Stimulated activated naive CD8-positive, alpha-beta T cell treated with anti-CD3 and anti-CD28 coated beads, Interleukin-15, Interleukin-2, amounts not matched to agents 100 ng/mL and 50 ng/mL, for 24 hours (primary cell): ENCODE results near the gene ABHD16B.
"Not testable (repeated sequence)": the region's sequence is repeated elsewhere in the genome, so short reads cannot be mapped to it uniquely, and the experiment has no call there.

ENCODE experiments used
- H3K27ac Mint-ChIP-seq: one replicate; pipeline ENCODE4 v1.8.0; 2021; ENCODE audit warnings: mild to moderate bottlenecking, mixed read lengths
- H3K27me3 Mint-ChIP-seq: one replicate; pipeline ENCODE4 v1.8.0; 2021; ENCODE audit warnings: mixed read lengths
- H3K36me3 Mint-ChIP-seq: one replicate; pipeline ENCODE4 v1.8.0; 2021; ENCODE audit warnings: low read depth, mixed read lengths
- H3K4me1 Mint-ChIP-seq: one replicate; pipeline ENCODE4 v1.8.0; 2021; ENCODE audit warnings: low read depth, mixed read lengths
- H3K4me3 Mint-ChIP-seq: one replicate; pipeline ENCODE4 v1.8.0; 2021; ENCODE audit warnings: mild to moderate bottlenecking, mixed read lengths
- H3K9me3 Mint-ChIP-seq: one replicate; pipeline ENCODE4 v1.8.0; 2021; ENCODE audit warnings: mixed read lengths

Gene ABHD16B

DNA sequence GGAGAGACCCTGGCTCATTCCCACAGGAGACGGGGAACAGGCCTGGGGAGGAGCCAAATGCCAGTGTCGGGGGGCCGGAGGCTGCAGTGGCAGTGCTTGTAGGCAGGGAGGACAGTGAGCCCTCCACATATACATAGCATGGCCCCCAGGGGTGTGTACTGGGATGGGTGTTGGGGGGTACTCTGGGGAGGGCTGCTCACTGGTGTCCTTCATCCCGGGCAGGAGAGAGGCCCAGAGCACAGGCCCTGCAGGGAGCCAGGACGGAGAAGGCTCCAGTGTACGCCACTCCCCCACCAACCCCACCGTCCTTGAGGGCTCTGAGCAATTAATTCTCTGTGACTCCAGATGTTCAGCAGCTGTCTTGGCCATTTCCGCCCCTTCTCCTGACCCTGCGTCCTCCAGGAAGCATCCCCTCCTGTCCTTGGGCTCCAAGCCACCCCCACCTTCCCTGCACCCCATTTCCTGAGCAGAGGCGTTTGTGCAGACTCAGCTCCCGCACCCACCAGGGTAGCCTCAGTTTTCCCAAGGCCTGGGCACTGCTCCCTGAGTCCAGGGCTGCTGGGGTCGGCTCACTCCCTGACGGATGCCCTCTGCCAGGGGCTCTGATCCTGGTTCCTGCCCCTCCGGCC, 3.4 kb upstream of the ABHD16B start:
- peaks cover 25% of the 10 kb centered on the region for H3K4me1 Mint-ChIP-seq
- H3K36me3 Mint-ChIP-seq, result peaks cover 5% of the 10 kb centered on the region
- no peak overlapping the region for H3K27ac Mint-ChIP-seq
- H3K27me3 Mint-ChIP-seq, result no peaks in the 10 kb centered on the region
- H3K4me3 Mint-ChIP-seq, result no peak overlapping the region
- no peaks in the 10 kb centered on the region for H3K9me3 Mint-ChIP-seq

DNA sequence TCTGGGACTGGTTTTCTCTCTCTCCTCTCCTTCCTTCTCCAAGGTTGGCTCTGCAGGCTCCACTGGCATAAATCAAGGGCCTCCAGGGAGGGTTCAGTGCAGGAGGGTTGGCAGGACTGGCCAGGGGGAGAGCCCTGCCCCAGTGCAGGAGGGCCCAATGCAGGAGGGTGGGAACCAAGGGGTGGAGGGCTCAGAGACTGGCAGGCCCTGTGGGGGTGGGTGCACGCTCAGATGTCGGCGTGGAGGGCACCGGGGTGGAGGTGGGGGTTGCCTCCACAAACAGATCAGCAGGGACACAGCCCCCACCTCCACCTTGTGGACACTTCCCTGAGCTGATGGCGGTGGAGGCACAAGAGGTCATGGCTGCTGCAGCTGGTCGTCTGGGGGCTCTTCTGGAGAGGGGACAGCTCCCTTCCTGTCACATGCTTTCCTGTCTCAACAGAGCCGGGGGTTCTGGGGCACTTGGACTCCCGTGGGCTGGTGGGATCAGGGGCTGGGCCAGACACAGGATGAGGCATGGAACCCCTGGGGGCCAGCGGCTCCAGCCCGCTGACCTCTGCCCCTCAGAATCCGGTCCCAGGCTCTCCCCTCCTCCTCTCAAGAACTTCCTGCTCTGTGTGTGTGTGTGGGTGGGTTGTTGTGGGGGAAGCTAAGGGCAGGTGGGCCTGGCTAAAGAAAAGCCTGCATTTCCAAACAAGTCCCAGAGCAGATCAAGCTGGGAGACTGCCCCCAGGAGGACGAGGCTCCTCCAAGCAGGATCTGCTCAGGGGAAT, 2.7 kb upstream of the ABHD16B start:
- Mint-ChIP-seq H3K27ac (peak overlapping the region; percentile 59), H3K4me3 (no peak overlapping the region), H3K36me3 (peaks cover 11% of the 10 kb centered on the region), H3K4me1 (peaks cover 31% of the 10 kb centered on the region), H3K9me3 (no peaks in the 10 kb centered on the region), H3K27me3 (no peaks in the 10 kb centered on the region)

DNA sequence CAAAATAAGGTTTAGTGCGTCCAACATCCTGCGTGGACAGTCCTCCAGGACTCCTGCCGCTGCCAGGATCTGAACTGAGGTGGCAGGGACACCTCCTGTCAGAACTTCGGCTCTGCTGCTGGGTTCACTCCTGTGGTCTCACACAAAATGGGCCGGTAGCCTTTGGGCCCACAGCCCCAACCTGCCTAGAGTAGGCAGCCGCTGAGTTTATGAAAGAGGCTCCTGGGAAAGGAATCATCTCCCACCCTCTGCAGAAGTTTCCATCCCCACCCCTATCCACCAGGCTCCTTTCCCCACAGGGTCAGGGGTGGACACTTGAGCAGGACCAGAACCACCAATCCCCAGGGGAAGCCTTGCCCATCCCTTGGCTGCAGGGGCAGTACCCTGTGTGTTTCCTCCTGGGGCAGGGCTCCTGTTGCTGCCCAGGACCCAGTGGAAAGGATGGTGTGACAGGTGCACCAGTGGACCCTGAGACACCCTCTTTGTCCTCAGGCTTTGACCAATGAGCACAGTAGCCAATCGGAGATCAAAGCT, 2.1 kb upstream of the ABHD16B start:
- H3K4me1 Mint-ChIP-seq, result peaks cover 36% of the 10 kb centered on the region
- peak overlapping the region; percentile 59 for H3K27ac Mint-ChIP-seq
- H3K36me3 Mint-ChIP-seq, result peaks cover 13% of the 10 kb centered on the region
- no peaks in the 10 kb centered on the region for H3K27me3 Mint-ChIP-seq
- H3K9me3 Mint-ChIP-seq, result no peaks in the 10 kb centered on the region
- H3K4me3 Mint-ChIP-seq, result no peak overlapping the region

DNA sequence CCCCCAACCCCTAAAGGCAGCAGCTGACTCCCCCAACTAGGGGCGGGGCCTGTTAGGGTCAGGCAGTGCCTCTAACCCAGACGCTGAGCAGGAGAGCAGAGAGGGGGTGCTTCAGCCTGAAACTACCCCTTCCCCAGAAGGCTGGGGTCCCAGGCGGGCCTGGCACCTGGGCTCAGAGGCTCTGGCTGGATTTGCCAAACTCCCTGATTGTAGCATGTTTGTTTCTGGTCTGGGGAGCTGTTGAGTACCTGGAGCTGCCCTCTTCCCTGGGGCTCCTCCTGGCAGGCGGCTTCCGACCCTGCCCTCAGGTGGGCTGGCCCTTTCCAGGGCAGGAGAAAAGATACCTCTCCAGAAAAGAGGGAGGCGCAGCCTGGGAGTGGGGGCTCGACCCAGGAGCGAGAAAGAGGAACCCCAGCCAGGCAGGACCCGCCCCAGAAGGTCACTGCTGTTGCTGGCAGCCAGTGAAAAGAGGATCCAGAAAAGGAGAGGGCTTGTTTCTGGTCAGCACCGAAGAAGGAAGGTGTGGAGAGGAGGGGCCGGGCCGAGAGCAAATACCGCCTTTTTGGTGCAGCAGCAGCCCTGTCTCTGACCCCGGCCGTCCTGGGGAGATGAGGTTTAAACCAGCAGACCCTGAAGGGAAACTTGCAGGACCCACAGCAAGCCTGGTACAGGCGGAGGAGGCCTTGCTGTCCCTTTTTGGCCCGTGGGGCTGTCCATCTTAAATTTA, 810 bp upstream of the ABHD16B start:
- Mint-ChIP-seq H3K27ac (no peak overlapping the region), H3K36me3 (peaks cover 13% of the 10 kb centered on the region), H3K9me3 (no peaks in the 10 kb centered on the region), H3K27me3 (no peaks in the 10 kb centered on the region), H3K4me1 (peaks cover 36% of the 10 kb centered on the region), H3K4me3 (no peak overlapping the region)

DNA sequence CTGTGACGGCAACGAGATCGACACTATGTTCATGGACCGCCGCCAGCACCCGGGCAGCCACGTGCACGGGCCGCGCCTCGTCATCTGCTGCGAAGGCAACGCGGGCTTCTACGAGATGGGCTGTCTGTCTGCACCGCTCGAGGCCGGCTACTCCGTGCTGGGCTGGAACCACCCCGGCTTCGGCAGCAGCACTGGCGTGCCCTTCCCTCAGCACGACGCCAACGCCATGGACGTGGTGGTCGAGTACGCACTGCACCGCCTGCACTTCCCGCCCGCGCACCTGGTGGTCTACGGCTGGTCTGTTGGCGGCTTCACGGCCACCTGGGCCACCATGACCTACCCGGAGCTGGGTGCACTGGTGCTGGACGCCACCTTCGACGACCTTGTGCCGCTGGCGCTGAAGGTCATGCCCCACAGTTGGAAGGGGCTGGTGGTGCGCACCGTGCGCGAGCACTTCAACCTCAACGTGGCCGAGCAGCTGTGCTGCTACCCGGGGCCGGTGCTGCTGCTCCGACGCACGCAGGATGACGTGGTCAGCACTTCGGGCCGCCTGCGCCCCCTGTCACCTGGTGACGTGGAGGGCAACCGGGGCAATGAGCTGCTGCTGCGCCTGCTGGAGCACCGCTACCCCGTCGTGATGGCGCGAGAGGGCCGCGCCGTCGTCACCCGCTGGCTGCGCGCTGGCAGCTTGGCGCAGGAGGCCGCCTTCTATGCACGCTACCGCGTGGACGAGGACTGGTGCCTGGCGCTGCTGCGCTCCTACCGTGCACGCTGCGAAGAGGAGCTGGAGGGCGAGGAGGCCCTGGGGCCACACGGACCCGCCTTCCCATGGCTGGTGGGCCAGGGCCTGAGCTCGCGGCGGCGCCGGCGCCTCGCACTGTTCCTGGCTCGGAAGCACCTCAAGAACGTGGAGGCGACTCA, 943 bp downstream of the ABHD16B start:
- no peaks in the 10 kb centered on the region for H3K27me3 Mint-ChIP-seq
- peaks cover 40% of the 10 kb centered on the region for H3K4me1 Mint-ChIP-seq
- H3K4me3 Mint-ChIP-seq, result no peak overlapping the region
- peaks cover 13% of the 10 kb centered on the region for H3K36me3 Mint-ChIP-seq
- H3K27ac Mint-ChIP-seq, result no peak overlapping the region
- no peaks in the 10 kb centered on the region for H3K9me3 Mint-ChIP-seq

DNA sequence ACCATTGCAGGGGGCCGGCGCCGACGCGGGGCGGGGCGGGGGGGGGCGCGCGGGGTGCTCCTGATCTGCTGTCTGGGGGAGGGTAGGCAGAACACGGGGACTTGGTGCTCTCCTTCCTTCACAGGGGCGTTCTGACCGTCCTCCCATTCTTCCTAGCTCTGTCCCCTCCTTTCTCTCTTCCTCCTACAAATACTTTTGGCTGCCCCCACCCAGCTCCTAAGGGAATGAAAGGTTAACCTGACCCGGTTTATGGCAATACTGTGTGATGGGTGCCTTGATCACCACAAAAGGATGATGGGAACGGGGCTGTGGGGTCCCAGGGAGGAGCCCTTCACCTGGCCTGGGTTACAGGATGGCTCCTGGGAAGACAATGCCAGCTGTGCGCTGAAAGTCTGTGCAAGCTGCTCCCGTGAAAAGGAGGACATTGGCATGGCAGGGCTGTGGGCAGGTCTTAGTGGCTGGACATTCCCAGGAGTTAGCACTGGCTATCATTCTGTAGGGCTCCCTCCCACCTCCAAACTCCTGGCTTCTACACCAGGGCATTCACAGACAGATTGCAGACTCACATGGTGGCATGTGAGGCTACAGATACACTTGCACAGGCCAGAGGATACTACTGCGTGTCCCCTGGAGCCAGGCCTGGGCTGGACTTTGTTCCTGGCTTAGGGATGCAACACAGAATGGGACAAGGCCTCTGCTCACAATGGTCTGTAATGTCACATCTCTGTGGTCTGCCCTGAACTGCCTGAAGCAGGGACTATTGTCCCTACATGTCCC, 1.9 kb downstream of the ABHD16B start:
- H3K4me1 Mint-ChIP-seq, result peaks cover 33% of the 10 kb centered on the region
- peak overlapping the region; percentile 93 for H3K4me3 Mint-ChIP-seq
- H3K36me3 Mint-ChIP-seq, result peaks cover 17% of the 10 kb centered on the region
- H3K9me3 Mint-ChIP-seq, result no peaks in the 10 kb centered on the region
- no peaks in the 10 kb centered on the region for H3K27me3 Mint-ChIP-seq
- peak overlapping the region; percentile 96 for H3K27ac Mint-ChIP-seq

DNA sequence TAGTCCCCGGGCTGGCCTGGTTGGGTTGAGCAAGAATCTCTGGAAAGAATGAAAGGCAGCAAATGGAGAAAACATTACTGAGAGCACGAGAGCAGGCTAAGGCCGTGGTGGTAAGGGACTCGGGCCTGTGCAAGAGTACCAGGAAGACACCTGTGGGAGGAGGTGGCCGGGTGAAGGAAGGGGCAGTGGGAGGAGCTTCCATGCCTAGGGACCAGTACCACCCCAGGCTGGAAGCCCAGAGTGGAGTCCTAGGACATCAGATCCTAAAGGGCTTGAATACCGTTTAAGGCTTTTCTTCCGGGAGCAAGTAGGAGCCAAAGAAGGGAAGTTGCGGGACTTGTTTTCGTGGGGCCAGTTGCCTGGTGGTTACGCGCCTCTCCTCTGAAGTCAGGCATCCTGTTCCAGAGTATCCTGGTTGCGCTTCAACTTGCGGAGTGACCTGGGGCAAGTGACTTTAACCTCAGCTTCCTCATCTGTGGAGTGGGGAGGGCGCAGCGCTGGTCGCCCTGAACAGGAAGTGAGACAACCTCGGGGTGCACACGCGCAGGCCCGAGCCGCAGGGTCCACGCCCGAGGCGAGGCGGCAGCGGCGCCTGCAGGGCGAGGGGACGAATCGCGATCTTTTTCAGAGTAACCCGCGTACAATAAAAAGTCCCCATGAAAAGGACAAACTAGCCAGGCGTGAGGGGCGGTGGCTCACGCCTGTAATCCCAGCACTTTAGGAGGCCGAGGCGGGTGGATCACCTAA, 2.7 kb downstream of the ABHD16B start:
- no peaks in the 10 kb centered on the region for H3K27me3 Mint-ChIP-seq
- H3K4me3 Mint-ChIP-seq, result peak overlapping the region; percentile 93
- H3K36me3 Mint-ChIP-seq, result peaks cover 21% of the 10 kb centered on the region
- no peaks in the 10 kb centered on the region for H3K9me3 Mint-ChIP-seq
- H3K27ac Mint-ChIP-seq, result peak overlapping the region; percentile 96
- H3K4me1 Mint-ChIP-seq, result peaks cover 25% of the 10 kb centered on the region

DNA sequence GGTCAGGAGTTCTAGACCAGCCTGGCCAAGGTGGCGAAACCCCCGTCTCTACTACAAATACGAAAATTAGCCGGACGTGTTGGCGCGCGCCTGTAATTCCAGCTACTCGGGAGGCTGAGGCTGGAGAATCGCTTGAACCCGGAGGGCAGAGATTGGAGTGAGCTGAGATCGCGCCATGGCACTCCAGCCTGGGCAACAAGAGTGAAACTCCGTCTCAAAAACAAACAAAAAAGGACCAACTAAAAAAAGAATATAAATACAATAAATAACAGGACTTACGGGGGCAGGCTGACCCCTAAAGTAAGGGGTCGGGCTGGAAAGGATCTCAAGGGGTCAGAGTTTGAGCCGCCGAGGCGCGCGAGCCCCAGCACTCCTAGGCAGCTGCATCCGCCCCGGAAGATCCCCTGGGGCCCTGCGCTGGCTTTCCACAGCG, 3.3 kb downstream of the ABHD16B start:
- Mint-ChIP-seq H3K4me1 (peaks cover 20% of the 10 kb centered on the region), H3K27ac (peak overlapping the region; percentile 96), H3K27me3 (no peaks in the 10 kb centered on the region), H3K4me3 (peak overlapping the region; percentile 93), H3K36me3 (peaks cover 27% of the 10 kb centered on the region), H3K9me3 (no peaks in the 10 kb centered on the region)

DNA sequence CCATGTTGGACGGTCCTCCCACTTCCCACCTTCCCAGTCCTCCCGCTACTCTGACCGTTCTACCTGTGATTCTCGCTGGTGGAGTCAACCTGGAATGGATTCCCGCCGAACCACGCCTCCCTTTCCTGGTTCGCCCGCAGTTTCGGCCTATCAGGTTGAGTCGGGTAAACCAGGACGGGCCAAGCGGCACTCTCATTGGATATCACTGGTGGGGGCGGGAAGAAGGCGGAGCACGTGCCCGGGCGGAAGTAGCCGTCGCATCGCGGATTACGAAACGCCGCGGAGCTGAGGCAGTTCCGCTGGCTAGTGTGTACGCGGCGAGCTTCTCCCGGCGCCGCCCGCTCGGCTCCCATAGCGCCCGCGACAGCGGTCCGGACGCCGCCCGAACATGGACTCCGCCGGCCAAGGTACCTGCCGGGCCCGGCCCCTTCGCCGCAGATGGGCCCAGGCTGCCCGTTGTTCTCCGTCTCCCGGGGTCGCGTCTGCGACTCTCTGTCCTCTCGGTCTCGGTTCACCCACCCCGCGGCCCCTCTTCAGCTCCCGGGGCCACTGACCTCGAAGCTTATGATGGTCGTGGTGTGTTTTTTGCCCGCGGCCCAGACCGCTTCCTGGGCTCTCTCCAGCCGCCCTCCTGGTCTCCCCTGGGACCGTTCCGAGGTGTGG, 3.8 kb downstream of the ABHD16B start, which contains the start of gene TPD52L2:
Gene TPD52L2, plus strand, starts transcription at position 293 of the 663 bp plus-strand sequence. Its CDS starts 96 bp downstream, at position 389.
- H3K4me3 Mint-ChIP-seq, result peak within 1 kb of the TSS; percentile 93
- H3K9me3 Mint-ChIP-seq, result no peaks in the 10 kb centered on the region
- H3K27me3 Mint-ChIP-seq, result no peaks in the 10 kb centered on the region
- peaks cover 20% of the 10 kb centered on the region for H3K4me1 Mint-ChIP-seq
- peak within 1 kb of the TSS; percentile 96 for H3K27ac Mint-ChIP-seq
- peaks cover 31% of the 10 kb centered on the region for H3K36me3 Mint-ChIP-seq

DNA sequence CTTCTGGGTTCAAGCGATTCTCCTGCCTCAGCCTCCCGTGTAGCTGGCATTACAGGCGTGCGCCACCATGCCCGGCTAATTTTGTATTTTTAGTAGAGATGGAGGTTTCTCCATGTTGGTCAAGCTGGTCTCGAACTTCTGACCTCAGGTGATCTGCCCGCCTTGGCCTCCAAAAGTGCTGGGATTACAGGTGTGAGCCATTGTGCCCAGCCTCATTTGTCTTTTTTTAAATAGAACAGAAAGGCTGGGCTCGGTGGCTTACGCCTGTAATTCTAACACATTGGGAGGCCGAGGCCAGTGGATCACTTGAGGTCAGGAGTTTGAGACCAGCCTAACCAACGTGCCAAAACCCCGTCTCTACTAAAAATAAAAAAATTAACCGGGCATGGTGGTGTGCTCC, 5.7 kb downstream of the ABHD16B start:
- Mint-ChIP-seq H3K4me1 (peaks cover 21% of the 10 kb centered on the region), H3K4me3 (peak overlapping the region; percentile 93), H3K36me3 (peaks cover 33% of the 10 kb centered on the region)
- H3K27ac Mint-ChIP-seq, H3K27me3 Mint-ChIP-seq, H3K9me3 Mint-ChIP-seq: not testable (repeated sequence)

DNA sequence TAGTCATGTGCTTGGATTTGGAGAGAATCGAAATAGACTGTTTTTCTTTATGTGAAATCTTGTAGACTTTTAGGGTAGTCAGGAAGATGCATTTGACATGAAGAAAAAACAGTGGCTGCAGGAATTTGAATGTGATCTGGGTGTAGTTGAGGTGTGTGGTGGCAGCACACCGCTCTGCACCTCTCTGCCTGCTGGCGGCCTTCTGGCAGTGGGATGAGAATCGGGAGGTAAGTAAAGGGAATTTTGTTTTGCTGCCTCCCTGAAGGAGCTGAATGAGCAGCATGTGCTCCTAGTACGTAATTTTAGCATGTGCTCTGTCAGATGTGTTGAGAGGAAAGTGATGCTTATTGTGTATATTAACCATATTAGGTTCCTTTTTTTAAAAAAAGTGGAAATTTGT, 7.0 kb downstream of the ABHD16B start:
- peaks cover 38% of the 10 kb centered on the region for H3K36me3 Mint-ChIP-seq
- no peaks in the 10 kb centered on the region for H3K27me3 Mint-ChIP-seq
- peaks cover 27% of the 10 kb centered on the region for H3K4me1 Mint-ChIP-seq
- no peaks in the 10 kb centered on the region for H3K9me3 Mint-ChIP-seq
- H3K27ac Mint-ChIP-seq, result no peak overlapping the region
- H3K4me3 Mint-ChIP-seq, result no peak overlapping the region

DNA sequence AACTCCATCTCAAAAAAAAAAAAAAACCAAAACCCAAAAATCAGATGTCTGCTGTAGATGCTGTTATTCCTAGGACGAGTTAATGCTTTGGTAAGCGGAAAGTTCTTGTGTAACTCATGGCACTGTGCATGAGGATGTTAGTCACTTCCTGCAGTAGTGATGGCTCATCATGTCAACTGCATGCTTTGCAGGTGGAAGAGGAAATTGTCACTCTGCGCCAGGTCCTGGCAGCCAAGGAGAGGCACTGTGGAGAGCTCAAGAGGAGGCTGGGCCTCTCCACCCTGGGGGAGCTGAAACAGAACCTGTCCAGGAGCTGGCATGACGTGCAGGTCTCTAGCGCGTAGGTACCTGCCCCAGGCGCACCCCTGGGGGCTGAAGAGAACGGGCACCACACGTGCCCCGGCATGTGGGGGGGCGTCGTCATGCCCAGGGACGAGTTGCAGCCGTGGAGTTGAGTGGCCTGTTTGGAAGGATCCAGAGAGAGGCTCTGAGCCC, 12.2 kb downstream of the ABHD16B start:
- peak overlapping the region; percentile 53 for H3K4me3 Mint-ChIP-seq
- H3K4me1 Mint-ChIP-seq, result peaks cover 15% of the 10 kb centered on the region
- peak overlapping the region; percentile 75 for H3K27ac Mint-ChIP-seq
- H3K36me3 Mint-ChIP-seq, result peaks cover 59% of the 10 kb centered on the region
- no peaks in the 10 kb centered on the region for H3K27me3 Mint-ChIP-seq
- no peaks in the 10 kb centered on the region for H3K9me3 Mint-ChIP-seq
